H54 (cell line): ENCODE data around the gene TBXT.

Experiments used
- DNase-seq: peaks from one replicate; pipeline ENCODE4 v3.0.0; 2011; ENCODE audit warnings: low spot score, mixed read lengths; ENCODE audit not compliant: insufficient read length
- FAIRE-seq: peaks from 3 replicates; lab custom pipeline; 2011; peaks lifted over from hg19 to GRCh38; lab: Jason Lieb, UNC
- POLR2A ChIP-seq: IDR thresholded peaks from 2 replicates; pipeline ENCODE4 v1.6.1; 2011; ENCODE audit warnings: low read depth, mild to moderate bottlenecking, low read length

The TBXT gene

GRCh38 chr6:166167801-166168615, at the start of gene TBXT:
TBXT (minus strand) TSS chr6:166167851; CDS start chr6:166167591, 260 bp downstream.
- DNase-seq (no peak), FAIRE-seq (no peak)
- no peak for TF ChIP-seq POLR2A

- no peak for TF ChIP-seq POLR2A
- DNase-seq, result no peak
- no peak for FAIRE-seq
Measured at GRCh38 chr6:166207284-166207561, 39.6 kb upstream of the TBXT start.

- DNase-seq (no peak), FAIRE-seq (no peak)
- TF ChIP-seq POLR2A, result no peak
Measured at GRCh38 chr6:166206510-166207283, 39.0 kb upstream of the TBXT start.

- DNase-seq (no peak), FAIRE-seq (no peak)
- no peak for TF ChIP-seq POLR2A
Measured at GRCh38 chr6:166206066-166206465, 38.4 kb upstream of the TBXT start.

- DNase-seq (no peak), FAIRE-seq (no peak)
- no peak for TF ChIP-seq POLR2A
Measured at GRCh38 chr6:166204852-166205650, 37.4 kb upstream of the TBXT start.

- no peak for TF ChIP-seq POLR2A
- FAIRE-seq (no peak), DNase-seq (no peak)
Measured at GRCh38 chr6:166203641-166204222, 36.1 kb upstream of the TBXT start.

GRCh38 chr6:166203003-166203640, 35.5 kb upstream of the TBXT start:
- no peak for FAIRE-seq
- no peak for TF ChIP-seq POLR2A
- DNase-seq, result no peak

GRCh38 chr6:166202321-166202733, 34.7 kb upstream of the TBXT start:
- DNase-seq, result no peak
- no peak for FAIRE-seq

GRCh38 chr6:166201878-166202277, 34.2 kb upstream of the TBXT start:
- FAIRE-seq (no peak), DNase-seq (no peak)
- TF ChIP-seq POLR2A, result no peak

More at GRCh38 chr6:166202321-166202733, 34.7 kb upstream of the TBXT start:
- no peak for TF ChIP-seq POLR2A

GRCh38 chr6:166197361-166197760, 29.7 kb upstream of the TBXT start:
- TF ChIP-seq POLR2A, result no peak
- FAIRE-seq, result no peak
- DNase-seq, result no peak

GRCh38 chr6:166195860-166196238, 28.2 kb upstream of the TBXT start:
- DNase-seq (no peak), FAIRE-seq (no peak)
- TF ChIP-seq POLR2A, result no peak

GRCh38 chr6:166194914-166195859, 27.5 kb upstream of the TBXT start:
- DNase-seq (no peak), FAIRE-seq (no peak)
- TF ChIP-seq POLR2A, result no peak
